GM21423 (cell line): ENCODE results near the gene PROC.

Source experiments
- ATAC-seq: cut with Tn5 transposase; IDR thresholded peaks from one replicate; pipeline ENCODE4 v1.9.1; 2021; ENCODE audit warnings: mild to moderate bottlenecking, moderate library complexity; ENCODE audit not compliant: unreplicated experiment

PROC gene

GRCh38 chr2:127413200-127413599 lies 5.0 kb upstream of the PROC start:
- no peak for ATAC-seq

DNA sequence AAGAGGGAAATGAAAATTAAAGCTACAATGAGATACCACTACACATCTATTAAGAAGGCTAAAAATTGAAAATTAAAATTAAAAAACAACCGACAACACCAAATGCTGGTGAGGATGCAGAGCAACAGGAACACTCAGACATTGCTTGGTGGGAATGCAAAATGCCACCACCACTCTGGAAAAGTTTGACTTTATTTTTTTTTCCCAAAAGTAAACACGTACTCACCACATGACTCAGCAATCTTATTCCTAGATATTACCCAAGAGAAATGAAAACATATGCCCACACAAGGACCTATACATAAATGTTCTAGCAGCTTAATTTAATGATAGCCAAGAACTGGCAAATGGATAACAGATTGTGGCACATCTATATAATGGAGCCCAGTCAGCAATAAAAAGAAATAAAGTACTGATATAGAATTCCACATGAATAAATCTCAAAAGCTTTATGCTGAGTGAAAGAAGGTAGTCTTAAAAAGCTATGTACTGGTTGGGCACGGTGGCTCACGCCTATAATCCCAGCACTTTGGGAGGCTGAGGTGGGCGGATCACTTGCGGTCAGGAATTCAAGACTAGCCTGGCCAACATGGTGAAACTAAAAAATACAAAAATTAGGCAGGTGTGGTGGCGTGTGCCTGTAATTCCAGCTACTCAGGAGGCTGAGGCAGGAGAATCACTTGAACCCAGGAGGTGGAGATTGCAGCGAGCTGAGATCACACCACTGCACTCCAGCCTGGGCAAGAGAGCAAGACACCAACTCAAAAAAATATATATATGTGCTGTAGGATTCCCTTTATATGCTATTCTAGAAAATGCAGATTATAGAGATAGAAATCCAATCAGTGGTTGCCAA lies 4.2 kb upstream of the PROC start:
- no peak for ATAC-seq

DNA sequence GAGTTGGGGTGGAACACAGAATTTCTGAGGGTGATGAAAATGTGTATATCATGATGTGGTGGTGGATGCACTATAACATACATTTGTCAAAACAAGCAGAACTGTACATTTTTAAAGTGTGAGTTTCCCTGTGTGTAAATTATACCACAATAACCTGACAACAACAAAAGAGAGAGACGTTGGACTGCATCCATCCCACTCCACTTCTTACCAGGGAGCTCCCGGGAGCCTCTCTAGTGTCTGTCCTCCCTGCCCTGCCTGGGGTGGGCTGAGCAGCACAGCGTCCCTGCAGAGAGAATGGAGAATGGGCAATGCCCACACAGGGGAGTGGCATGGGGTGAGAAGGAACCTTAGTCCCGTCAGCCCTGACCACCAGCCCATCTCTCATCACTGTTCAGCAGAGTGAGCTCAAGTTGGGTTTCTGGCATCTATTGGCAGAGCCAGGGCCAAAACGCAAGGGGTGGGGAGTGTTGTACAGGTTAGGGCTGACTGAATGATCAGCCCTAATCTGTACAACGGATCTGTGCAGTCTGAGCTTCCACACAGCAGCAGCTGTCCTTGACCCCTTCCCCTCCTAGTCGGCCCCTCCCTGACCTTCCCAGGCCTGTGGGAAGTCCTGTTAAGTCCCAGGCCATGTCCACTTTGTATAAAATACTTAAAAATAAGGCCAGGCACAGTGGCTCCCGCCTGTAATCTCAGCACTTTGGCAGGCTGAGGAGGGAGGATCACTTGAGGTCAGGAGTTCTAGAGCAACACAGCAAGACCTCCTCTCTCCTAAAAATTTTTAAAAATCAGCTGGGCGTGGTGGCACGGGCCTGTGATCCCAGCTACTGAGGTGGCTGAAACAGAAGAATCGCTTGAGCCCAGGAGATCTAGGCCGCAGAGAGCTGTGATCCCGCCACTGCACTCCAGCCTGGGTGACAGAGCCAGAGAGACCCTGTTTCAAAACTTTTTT lies 3.3 kb upstream of the PROC start:
- no peak for ATAC-seq

DNA sequence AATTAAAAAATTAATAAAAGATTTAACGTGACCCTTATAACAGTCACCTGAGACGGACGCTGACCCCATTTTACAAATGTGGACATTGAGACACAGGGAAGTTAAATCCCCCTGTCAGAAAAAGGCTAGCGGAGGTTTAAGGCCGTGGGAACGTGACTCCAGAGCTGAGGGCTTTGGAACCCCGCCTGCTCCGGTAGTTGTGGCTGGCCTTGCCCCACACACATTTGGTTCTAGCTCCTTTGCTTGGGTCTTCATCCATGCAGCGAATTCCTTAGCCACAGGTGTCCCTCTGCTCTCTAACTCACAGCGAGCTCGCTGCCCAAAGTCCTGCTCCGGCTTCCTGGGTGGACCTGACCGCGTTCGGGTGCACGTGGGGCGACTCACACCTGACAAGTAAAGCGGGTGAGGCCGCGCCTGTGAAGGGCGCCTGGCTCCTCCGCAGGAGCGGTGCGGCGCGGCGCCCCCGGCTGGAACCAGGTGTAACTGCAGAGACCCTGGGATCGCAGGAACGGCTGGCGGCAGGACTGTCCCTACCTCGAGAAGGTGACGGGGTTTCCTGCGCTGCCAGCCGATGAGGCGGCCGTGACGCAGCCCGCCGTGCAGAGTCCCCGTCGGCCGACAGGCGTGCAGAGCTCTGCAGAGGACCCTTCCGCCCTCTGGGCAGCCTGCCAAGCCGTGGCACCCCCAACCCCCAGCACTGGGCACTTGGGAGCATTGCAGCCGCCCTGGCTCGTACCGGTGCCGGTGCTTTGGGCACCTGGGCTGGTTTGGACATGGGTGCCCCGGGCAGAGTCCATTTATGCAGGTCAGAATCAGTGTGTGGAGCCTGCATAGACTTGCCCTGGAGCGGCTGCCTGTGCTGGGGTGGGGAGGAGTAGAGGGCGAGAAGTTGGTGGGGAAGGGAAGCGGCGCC lies 2.4 kb upstream of the PROC start:
- peak; percentile 82 for ATAC-seq

DNA sequence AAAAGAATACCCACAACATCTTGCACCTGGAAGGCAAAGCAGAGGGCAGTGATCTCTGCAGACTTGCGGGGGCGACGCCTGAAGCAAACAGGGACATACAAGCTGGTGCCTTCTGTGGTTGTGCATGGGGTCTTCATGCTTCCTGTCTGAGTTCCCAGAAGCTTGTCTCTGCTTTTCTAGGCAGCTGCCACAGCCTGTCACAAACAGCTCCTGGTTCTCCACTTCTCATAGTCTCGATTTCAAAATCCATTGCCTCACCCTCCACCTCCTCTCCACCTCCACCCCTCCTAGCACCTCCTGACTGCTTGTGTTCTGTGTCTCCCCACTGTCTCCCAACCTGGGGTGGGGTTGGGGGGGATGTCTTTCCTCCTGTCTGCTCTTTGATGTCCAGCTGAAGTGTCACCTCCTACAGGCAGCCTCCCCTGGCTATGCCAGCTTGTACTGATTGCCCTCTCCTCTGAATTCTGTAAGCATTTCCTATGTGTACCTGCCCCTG lies 1.7 kb upstream of the PROC start:
- no peak for ATAC-seq

DNA sequence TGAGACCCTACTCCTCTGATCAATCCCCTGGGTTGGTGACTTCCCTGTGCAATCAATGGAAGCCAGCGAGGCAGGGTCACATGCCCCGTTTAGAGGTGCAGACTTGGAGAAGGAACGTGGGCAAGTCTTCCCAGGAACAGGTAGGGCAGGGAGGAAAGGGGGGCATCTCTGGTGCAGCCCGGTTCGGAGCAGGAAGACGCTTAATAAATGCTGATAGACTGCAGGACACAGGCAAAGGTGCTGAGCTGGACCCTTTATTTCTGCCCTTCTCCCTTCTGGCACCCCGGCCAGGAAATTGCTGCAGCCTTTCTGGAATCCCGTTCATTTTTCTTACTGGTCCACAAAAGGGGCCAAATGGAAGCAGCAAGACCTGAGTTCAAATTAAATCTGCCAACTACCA lies 821 bp upstream of the PROC start:
- ATAC-seq: no peak

GRCh38 chr2:127419112-127419430 lies 844 bp downstream of the PROC start:
- no peak for ATAC-seq

DNA sequence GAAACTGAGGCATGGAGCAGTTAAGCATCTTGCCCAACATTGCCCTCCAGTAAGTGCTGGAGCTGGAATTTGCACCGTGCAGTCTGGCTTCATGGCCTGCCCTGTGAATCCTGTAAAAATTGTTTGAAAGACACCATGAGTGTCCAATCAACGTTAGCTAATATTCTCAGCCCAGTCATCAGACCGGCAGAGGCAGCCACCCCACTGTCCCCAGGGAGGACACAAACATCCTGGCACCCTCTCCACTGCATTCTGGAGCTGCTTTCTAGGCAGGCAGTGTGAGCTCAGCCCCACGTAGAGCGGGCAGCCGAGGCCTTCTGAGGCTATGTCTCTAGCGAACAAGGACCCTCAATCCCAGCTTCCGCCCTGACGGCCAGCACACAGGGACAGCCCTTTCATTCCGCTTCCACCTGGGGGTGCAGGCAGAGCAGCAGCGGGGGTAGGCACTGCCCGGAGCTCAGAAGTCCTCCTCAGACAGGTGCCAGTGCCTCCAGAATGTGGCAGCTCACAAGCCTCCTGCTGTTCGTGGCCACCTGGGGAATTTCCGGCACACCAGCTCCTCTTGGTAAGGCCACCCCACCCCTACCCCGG lies 1.3 kb downstream of the PROC start:
- ATAC-seq: no peak

GRCh38 chr2:127420039-127420864 lies 2.0 kb downstream of the PROC start:
- no peak for ATAC-seq

DNA sequence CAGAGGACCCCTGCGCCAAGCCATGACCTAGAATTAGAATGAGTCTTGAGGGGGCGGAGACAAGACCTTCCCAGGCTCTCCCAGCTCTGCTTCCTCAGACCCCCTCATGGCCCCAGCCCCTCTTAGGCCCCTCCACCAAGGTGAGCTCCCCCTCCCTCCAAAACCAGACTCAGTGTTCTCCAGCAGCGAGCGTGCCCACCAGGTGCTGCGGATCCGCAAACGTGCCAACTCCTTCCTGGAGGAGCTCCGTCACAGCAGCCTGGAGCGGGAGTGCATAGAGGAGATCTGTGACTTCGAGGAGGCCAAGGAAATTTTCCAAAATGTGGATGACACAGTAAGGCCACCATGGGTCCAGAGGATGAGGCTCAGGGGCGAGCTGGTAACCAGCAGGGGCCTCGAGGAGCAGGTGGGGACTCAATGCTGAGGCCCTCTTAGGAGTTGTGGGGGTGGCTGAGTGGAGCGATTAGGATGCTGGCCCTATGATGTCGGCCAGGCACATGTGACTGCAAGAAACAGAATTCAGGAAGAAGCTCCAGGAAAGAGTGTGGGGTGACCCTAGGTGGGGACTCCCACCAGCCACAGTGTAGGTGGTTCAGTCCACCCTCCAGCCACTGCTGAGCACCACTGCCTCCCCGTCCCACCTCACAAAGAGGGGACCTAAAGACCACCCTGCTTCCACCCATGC lies 3.0 kb downstream of the PROC start:
- ATAC-seq: no peak

DNA sequence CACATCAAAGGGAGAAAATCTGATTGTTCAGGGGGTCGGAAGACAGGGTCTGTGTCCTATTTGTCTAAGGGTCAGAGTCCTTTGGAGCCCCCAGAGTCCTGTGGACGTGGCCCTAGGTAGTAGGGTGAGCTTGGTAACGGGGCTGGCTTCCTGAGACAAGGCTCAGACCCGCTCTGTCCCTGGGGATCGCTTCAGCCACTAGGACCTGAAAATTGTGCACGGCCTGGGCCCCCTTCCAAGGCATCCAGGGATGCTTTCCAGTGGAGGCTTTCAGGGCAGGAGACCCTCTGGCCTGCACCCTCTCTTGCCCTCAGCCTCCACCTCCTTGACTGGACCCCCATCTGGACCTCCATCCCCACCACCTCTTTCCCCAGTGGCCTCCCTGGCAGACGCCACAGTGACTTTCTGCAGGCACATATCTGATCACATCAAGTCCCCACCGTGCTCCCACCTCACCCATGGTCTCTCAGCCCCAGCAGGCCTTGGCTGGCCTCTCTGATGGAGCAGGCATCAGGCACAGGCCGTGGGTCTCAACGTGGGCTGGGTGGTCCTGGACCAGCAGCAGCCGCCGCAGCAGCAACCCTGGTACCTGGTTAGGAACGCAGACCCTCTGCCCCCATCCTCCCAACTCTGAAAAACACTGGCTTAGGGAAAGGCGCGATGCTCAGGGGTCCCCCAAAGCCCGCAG lies 3.8 kb downstream of the PROC start:
- ATAC-seq: no peak

GRCh38 chr2:127422559-127423477 lies 4.6 kb downstream of the PROC start:
- peak; percentile 52 for ATAC-seq

- ATAC-seq: peak; percentile 14
Measured at GRCh38 chr2:127423478-127423843, 5.2 kb downstream of the PROC start.

- no peak for ATAC-seq
Measured at GRCh38 chr2:127423880-127424279, 5.7 kb downstream of the PROC start.

DNA sequence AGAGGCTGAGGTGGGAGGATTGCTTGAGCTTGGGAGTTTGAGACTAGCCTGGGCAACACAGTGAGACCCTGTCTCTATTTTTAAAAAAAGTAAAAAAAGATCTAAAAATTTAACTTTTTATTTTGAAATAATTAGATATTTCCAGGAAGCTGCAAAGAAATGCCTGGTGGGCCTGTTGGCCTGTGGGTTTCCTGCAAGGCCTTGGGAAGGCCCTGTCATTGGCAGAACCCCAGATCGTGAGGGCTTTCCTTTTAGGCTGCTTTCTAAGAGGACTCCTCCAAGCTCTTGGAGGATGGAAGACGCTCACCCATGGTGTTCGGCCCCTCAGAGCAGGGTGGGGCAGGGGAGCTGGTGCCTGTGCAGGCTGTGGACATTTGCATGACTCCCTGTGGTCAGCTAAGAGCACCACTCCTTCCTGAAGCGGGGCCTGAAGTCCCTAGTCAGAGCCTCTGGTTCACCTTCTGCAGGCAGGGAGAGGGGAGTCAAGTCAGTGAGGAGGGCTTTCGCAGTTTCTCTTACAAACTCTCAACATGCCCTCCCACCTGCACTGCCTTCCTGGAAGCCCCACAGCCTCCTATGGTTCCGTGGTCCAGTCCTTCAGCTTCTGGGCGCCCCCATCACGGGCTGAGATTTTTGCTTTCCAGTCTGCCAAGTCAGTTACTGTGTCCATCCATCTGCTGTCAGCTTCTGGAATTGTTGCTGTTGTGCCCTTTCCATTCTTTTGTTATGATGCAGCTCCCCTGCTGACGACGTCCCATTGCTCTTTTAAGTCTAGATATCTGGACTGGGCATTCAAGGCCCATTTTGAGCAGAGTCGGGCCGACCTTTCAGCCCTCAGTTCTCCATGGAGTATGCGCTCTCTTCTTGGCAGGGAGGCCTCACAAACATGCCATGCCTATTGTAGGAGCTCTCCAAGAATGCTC lies 6.6 kb downstream of the PROC start:
- no peak for ATAC-seq
